IPS DF 6.9 (cell line): ENCODE measurements around the gene ZNF613.
"Not testable (repeated sequence)": the region's sequence is repeated elsewhere in the genome, so short reads cannot be mapped to it uniquely, and the experiment has no call there.

Experiments
- DNase-seq: peaks from one replicate; pipeline ENCODE4 v3.0.0-alpha.2; 2013; ENCODE audit warnings: low read depth, low spot score
- H3K27ac ChIP-seq: one replicate; pipeline ENCODE4 v1.5.1; 2013; ENCODE audit warnings: low read length, control low read depth
- H3K27me3 ChIP-seq: 2 replicates; pipeline ENCODE4 v1.6.1; 2013; ENCODE audit warnings: mild to moderate bottlenecking, low read length; ENCODE audit not compliant: control insufficient read depth, insufficient read depth
- H3K36me3 ChIP-seq: 2 replicates; pipeline ENCODE4 v1.6.1; 2013; ENCODE audit warnings: low read length; ENCODE audit not compliant: control insufficient read depth, insufficient read depth
- H3K4me1 ChIP-seq: 2 replicates; pipeline ENCODE4 v1.6.1; 2013; ENCODE audit warnings: low read length; ENCODE audit not compliant: control insufficient read depth, insufficient read depth
- H3K4me3 ChIP-seq: 2 replicates; pipeline ENCODE4 v1.5.1; 2013; ENCODE audit warnings: mild to moderate bottlenecking, low read length
- H3K9me3 ChIP-seq: 2 replicates; pipeline ENCODE4 v1.6.1; 2013; ENCODE audit warnings: low read length, inconsistent platforms; ENCODE audit not compliant: control insufficient read depth, insufficient read depth
- WGBS: extraction: QIAGEN DNeasy Blood & Tissue Kit; methylation state at CpG from one replicate; pipeline ENCODE4 v1.1.7; 2013; ENCODE audit warnings: mixed read lengths, missing lambda C conversion rate; ENCODE audit not compliant: insufficient read length, insufficient coverage; 5-methylcytosine and 5-hydroxymethylcytosine counted together

The ZNF613 gene

DNA sequence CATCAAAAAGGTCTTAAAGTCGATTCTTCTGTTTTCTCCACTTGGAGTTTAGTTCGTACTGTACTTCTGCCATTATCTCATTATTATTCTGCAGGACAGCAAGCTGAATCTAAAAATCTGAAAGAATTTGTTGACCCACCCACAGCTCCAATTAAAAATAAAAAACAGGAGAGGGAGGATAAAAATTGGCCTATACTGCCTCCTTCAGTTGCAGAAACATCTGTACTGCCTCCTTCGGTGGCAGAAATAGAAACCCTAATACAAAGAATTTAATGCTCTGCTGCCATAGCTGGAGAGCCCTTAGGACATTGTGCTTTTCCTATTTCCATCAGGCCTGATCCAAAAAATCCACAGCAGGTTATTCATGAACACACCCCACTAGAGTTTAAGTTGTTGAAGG, 49.6 kb downstream of the ZNF613 start:
- H3K4me1 ChIP-seq, result no peaks in the 10 kb centered on the region
- no CpG with 5 or more reads among the region's 3 CpGs for WGBS
- DNase-seq, result no peak
- peaks cover 3% of the 10 kb centered on the region; the same call in 1 of the 2 replicates for H3K9me3 ChIP-seq
- H3K27ac ChIP-seq, result no peak overlapping the region
- no peaks in the 10 kb centered on the region for H3K27me3 ChIP-seq
- H3K4me3 ChIP-seq, result no peak overlapping the region
- H3K36me3 ChIP-seq, result peaks cover 6% of the 10 kb centered on the region; the same call in 1 of the 2 replicates

DNA sequence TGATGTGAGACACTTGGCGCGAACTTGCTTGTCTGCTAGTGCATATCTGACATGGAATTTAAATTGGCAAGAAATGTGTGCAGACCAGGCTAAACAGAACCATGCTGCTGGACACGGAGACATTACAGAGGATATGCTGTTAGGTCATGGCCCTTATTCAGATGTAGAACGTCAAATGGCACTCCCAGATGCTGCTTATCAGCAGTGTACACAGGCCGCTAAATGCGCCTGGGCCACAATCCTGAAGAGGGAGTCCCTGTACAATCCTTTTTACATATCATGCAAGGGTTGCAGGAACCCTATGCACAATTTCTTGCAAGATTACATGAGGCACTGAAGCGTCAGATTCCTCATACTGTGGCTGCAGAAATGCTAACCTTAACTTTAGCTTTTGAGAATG, 50.1 kb downstream of the ZNF613 start:
- Histone ChIP-seq H3K36me3 (peaks cover 6% of the 10 kb centered on the region; the same call in 1 of the 2 replicates), H3K9me3 (peaks cover 3% of the 10 kb centered on the region; the same call in 1 of the 2 replicates), H3K27ac (no peak overlapping the region), H3K4me3 (no peak overlapping the region), H3K4me1 (no peaks in the 10 kb centered on the region), H3K27me3 (no peaks in the 10 kb centered on the region)
- no peak for DNase-seq
- no CpG with 5 or more reads among the region's 7 CpGs for WGBS

DNA sequence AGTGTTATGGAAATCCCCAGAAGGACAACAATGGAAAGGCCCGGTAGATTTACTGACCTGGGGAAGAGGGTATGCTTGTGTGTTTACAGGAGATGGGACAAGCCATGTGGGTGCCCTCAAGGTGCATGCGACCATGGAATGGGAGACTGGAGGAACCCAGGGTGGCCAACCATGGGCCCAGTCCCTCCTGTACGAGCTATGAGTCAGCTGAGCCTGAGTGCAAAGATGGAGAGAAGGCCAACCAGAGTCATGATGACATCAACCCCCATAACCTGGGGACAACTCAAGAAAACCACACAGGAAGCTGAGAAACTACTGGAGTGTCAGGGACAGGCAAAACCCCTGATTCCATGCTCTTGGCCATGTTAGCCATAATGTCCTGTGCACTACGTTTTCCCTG, 51.6 kb downstream of the ZNF613 start:
- Histone ChIP-seq H3K36me3 (no peaks in the 10 kb centered on the region), H3K27me3 (no peaks in the 10 kb centered on the region), H3K27ac (no peak overlapping the region), H3K4me3 (no peak overlapping the region), H3K9me3 (no peaks in the 10 kb centered on the region), H3K4me1 (no peaks in the 10 kb centered on the region)
- WGBS, result no CpG with 5 or more reads among the region's 4 CpGs
- no peak for DNase-seq

DNA sequence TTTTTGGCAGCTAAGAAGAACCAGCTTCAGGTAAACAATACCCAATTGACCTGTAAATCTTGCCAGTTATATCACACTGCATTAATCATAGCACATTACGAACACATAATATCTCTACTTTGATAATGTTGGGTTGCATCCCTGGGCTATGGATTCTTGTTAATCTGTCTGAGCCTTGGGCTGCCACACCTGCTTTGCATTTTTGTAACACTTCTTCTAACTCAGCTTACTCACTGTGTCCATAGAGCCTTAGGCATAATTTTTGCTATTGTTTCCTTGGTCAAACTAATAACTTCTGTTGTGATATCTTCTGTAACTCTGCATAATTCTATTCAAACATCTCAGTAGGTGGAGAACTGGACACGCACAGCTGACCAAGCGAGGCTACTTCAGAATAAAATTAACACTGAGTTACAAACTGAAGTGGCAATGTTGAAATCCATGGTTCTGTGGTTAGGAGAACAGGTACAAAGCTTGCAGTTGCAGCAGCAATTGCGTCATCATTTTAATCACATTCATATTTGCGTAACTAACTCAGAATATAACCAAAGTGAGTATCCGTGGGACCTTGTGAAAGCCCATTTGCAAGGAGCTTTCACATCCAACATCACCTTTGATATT, 53.0 kb downstream of the ZNF613 start:
- H3K9me3 ChIP-seq, result no peaks in the 10 kb centered on the region
- WGBS, result no CpG with 5 or more reads among the region's 6 CpGs

DNA sequence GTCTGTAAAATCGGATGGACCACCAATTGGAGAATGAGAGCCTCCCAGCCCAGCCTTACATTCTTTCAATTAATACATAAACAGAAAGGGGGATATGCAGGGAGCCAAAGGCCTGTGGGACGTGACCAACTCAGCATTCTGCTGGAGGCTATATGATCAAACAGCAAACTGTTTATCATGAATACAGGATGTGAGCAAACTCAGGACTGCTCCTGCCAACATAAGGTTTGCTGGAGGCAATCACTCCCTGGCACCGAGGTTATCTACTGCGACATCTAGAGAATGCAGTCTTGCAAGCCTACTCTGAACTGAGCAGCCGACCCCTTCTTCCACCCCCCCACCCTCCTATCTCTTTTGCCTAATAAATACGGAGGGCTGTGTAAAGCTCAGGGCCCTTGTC, 53.7 kb downstream of the ZNF613 start:
- not testable (repeated sequence) for DNase-seq, H3K9me3 ChIP-seq, H3K27me3 ChIP-seq, H3K27ac ChIP-seq, H3K36me3 ChIP-seq, H3K4me3 ChIP-seq, H3K4me1 ChIP-seq
- no CpG with 5 or more reads among the region's 6 CpGs for WGBS

More for the DNA sequence above, 53.0 kb downstream of the ZNF613 start:
- Histone ChIP-seq H3K27ac (no peak overlapping the region), H3K4me1 (no peaks in the 10 kb centered on the region), H3K27me3 (no peaks in the 10 kb centered on the region), H3K36me3 (no peaks in the 10 kb centered on the region), H3K4me3 (no peak overlapping the region)
- DNase-seq, result no peak

DNA sequence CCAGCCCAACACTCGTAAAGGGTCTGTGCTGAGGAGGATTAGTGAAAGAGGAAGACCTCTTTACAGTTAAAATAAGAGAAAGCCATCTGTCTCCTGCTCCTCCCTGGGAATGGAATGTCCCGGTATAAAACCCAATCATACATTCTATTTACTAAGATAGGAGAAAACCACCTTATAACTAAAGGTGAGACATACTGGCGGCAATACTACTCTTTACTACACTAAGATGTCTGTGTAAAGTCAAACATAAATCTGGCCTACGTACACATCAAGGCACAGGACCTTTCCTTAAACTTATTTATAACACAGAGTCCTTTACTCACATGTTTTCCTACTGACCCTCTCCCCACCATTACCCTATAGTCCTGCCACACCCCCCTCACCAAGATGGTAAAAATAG, 56.1 kb downstream of the ZNF613 start:
- Histone ChIP-seq H3K4me3 (no peak overlapping the region), H3K9me3 (no peaks in the 10 kb centered on the region), H3K36me3 (no peaks in the 10 kb centered on the region), H3K27me3 (no peaks in the 10 kb centered on the region), H3K27ac (no peak overlapping the region), H3K4me1 (no peaks in the 10 kb centered on the region)
- WGBS, result no CpG with 5 or more reads among the region's 4 CpGs
- no peak for DNase-seq

DNA sequence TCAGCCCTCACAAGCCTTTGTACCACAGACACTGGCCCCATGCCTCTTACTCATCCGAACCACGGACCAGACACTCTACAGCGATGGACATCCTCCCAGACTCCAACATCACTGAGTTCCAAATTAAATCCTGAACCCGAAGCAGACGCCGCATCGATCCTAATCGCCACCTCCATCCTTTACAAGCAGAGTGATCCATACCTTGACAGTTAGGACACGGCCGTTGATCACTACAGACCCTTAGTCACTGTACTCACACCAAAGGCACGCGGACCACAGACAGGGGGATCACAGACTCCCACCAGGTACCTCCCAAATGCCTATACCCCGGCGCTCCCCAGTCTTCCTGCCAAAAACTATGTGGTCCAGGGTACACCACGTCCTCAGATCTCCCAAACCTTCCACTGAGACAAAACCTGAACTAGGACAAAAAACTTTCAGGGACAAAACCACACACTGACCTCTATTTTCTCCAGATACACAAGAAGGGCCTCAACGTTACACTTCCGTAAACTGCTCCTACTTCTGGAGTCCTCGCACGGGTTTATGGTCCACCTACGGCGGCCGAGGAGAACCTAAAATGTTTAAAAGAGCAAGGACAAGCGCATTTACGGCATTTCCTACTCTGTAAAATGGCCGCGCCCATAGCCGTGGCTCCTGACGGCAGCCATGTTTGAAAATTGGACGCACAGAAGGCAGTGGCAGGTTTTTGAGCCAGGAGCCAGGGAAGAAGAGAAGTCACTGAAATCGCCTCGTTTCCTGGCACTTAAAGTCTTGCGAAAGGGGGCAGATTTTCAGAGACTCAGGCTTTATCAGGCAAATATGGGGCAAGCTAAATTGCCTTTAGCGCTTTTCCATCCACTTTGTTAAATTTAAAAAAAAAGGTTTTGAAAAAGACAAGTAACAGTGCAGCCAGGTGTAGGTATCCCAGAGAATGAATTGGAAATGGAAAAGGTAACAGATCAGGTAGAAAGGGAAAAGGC, 59.3 kb downstream of the ZNF613 start, which contains the start of gene ZNF350:
ZNF350 (minus strand) TSS at position 532 of the 983 bp plus-strand sequence. CDS start 12,480 bp downstream, outside the sequence.
- peak; percentile 77 for DNase-seq
- no peaks in the 10 kb centered on the region for H3K36me3 ChIP-seq
- no peaks in the 10 kb centered on the region for H3K4me1 ChIP-seq
- H3K9me3 ChIP-seq, result no peaks in the 10 kb centered on the region
- H3K27me3 ChIP-seq, result no peaks in the 10 kb centered on the region
- no CpG with 5 or more reads among the region's 33 CpGs for WGBS
- H3K27ac ChIP-seq, result no peak within 1 kb of the TSS
- peak within 1 kb of the TSS; percentile 77 for H3K4me3 ChIP-seq

DNA sequence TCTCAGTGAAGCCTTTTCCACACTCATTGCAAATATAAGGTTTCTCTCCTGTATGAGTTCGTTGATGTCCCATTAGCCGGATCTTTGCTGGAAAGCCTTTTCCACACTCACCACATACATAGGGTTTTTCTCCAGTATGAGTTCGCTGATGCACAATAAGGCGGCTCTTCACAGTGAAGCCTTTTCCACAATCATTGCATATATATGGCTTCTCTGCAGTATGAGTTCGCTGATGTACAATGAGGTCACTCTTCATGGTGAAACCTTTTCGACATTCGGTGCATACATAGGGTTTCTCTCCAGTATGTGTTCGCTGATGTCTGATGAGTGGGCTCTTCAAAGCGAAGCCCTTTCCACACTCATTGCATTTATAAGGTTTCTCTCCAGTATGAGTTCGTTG, 66.2 kb downstream of the ZNF613 start:
- H3K9me3 ChIP-seq, result peaks cover 10% of the 10 kb centered on the region
- H3K36me3 ChIP-seq, result peaks cover 15% of the 10 kb centered on the region; the same call in 1 of the 2 replicates
- H3K4me1 ChIP-seq, result no peaks in the 10 kb centered on the region
- H3K27me3 ChIP-seq, result no peaks in the 10 kb centered on the region
- no peak for DNase-seq
- no peak overlapping the region for H3K27ac ChIP-seq
- no CpG with 5 or more reads among the region's 10 CpGs for WGBS
- no peak overlapping the region for H3K4me3 ChIP-seq

DNA sequence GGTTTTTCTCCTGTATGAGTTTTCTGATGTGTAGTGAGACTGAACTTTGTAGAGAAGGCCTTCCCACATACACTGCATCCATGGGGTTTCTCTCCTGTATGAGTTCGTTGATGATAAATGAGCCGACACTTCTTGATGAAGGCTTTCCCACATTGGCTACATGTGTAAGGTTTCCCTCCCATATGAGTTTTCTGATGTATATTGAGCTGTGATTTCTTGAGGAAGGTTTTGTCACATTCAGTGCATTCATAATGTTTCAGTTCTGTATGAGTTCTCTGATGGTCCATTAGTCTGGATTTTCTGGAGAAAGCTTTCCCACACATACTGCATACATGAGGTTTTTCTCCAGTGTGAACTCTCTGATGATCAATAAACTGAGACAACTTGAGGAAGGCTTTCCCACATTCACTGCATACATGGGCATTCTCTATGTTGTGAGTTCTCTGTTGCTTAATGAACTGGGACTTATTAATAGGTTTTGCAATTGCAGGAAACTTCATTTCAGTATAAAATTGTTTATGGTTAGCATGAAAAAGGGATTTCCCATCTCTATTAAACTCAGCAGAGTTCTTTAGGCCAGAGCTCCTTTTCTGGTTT, 66.9 kb downstream of the ZNF613 start:
- no peak for DNase-seq
- Histone ChIP-seq H3K27me3 (no peaks in the 10 kb centered on the region), H3K9me3 (peaks cover 10% of the 10 kb centered on the region), H3K4me3 (no peak overlapping the region), H3K4me1 (no peaks in the 10 kb centered on the region), H3K27ac (no peak overlapping the region), H3K36me3 (peaks cover 15% of the 10 kb centered on the region; the same call in 1 of the 2 replicates)
- WGBS, result no CpG with 5 or more reads among the region's 2 CpGs
